Measurements from ENCODE around the gene COL23A1. TPM values are rescaled to one million over a fixed set of nuclear protein-coding genes. Genes with fewer than 3 reads are reported as not detected.

The COL23A1 gene
- polyA plus RNA-seq, 3 donors: 0.11 to 0.21 TPM; not detected in 1

DNA sequence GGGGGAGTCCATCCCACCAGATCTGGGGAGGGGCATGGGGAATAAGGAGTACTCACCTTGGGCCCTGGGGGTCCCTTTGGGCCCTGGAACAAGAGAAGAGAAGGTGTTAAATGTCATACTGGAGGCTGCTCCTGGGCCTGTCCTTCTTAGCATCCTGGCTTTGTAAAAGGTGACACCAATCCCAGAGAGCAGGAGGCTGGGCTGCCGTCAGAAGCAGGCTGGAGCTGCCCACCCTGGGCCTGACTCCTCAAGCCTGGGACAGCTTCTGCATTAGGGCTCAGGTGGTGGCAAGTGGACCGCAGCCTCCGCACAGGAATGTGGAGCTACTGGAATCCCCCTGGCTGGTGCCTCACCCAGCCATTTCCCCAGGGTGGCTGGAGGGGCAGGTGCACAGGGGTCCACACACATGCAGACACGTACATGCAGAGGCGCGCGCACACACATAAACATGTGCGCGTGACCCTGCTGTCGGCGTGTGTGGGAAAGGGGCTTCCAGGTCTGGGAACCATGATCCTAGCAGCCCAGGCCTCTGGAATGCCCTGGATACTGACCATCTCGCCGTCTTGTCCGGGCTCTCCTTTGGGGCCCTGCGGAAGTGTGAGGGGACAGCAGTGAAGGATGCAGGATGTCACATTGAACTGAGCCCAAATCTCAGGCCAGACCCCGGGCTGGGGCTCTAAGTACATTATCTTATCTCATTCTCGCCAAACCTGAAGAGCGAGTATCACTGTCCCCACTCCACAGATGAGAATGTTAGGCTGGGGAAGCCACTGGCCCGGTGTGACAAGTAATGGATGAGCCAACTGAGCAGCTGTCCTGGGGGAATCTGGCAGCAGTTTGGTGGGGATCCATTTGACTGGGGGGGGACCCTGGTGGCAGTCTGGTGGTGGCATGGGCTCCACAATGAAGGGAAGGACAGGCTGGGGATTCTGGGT, 328.3 kb downstream of the COL23A1 start:
- no peak overlapping the region for H3K27ac ChIP-seq (ENCODE audit: low read depth in 1 of 2, low read length in 2 of 2)
- Mint-ChIP-seq H3K36me3 (no peaks in the 10 kb centered on the region), H3K9me3 (peaks cover 0 to 3% (median 0%) of the 10 kb centered on the region in 7 donors), H3K4me1 (no peaks in the 10 kb centered on the region), H3K27me3 (ENCODE audit: low read depth in 3 of 3) (peaks cover 0 to 2% (median 0%) of the 10 kb centered on the region in 3 donors), H3K27ac (no peak overlapping the region), H3K4me3 (no peak overlapping the region)
- H3K4me2 ChIP-seq (replicated peaks; ENCODE audit: extremely low read depth, low read length, poor library complexity, severe bottlenecking): no peak overlapping the region
- no peaks in the 10 kb centered on the region for H3K79me2 ChIP-seq (ENCODE audit: insufficient read depth, low read length)
- TF ChIP-seq, protein P1, sequence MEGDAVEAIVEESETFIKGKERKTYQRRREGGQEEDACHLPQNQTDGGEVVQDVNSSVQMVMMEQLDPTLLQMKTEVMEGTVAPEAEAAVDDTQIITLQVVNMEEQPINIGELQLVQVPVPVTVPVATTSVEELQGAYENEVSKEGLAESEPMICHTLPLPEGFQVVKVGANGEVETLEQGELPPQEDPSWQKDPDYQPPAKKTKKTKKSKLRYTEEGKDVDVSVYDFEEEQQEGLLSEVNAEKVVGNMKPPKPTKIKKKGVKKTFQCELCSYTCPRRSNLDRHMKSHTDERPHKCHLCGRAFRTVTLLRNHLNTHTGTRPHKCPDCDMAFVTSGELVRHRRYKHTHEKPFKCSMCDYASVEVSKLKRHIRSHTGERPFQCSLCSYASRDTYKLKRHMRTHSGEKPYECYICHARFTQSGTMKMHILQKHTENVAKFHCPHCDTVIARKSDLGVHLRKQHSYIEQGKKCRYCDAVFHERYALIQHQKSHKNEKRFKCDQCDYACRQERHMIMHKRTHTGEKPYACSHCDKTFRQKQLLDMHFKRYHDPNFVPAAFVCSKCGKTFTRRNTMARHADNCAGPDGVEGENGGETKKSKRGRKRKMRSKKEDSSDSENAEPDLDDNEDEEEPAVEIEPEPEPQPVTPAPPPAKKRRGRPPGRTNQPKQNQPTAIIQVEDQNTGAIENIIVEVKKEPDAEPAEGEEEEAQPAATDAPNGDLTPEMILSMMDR (IDR thresholded peaks at IDR 0.05): no peak
- no peak overlapping the region for H3K9ac ChIP-seq (ENCODE audit: insufficient read depth, low read length, poor library complexity, severe bottlenecking)
- H3K4me3 ChIP-seq (replicated peaks in 1 of 3; ENCODE audit: low read depth in 2 of 3, low read length in 3 of 3): no peak overlapping the region
- H3K36me3 ChIP-seq (replicated peaks in 1 of 2; ENCODE audit: control insufficient read depth in 1 of 2, insufficient read depth in 2 of 2, low read length in 2 of 2): no peaks in the 10 kb centered on the region
- no peaks in the 10 kb centered on the region for H3K27me3 ChIP-seq (ENCODE audit: control insufficient read depth in 2 of 2, insufficient read depth in 2 of 2, low read length in 2 of 2)
- H3K9me3 ChIP-seq (replicated peaks in 1 of 2; ENCODE audit: control insufficient read depth in 1 of 2, insufficient read depth in 1 of 2, low read length in 2 of 2): no peaks in the 10 kb centered on the region
- DNase-seq: no peak
- WGBS (ENCODE audit: insufficient coverage): 98% methylated on average over 12 of the region's 19 CpGs
- H4K20me1 ChIP-seq (ENCODE audit: insufficient read depth, low read length): no peaks in the 10 kb centered on the region
- intact Hi-C loops (cut with micrococcal nuclease): no loop called here
- no peak overlapping the region for H2AFZ ChIP-seq (ENCODE audit: insufficient read depth, low read depth, low read length, poor library complexity, severe bottlenecking)
- H3K4me1 ChIP-seq (ENCODE audit: control insufficient read depth in 1 of 2, insufficient read depth in 2 of 2, low read length in 2 of 2): no peaks in the 10 kb centered on the region

DNA sequence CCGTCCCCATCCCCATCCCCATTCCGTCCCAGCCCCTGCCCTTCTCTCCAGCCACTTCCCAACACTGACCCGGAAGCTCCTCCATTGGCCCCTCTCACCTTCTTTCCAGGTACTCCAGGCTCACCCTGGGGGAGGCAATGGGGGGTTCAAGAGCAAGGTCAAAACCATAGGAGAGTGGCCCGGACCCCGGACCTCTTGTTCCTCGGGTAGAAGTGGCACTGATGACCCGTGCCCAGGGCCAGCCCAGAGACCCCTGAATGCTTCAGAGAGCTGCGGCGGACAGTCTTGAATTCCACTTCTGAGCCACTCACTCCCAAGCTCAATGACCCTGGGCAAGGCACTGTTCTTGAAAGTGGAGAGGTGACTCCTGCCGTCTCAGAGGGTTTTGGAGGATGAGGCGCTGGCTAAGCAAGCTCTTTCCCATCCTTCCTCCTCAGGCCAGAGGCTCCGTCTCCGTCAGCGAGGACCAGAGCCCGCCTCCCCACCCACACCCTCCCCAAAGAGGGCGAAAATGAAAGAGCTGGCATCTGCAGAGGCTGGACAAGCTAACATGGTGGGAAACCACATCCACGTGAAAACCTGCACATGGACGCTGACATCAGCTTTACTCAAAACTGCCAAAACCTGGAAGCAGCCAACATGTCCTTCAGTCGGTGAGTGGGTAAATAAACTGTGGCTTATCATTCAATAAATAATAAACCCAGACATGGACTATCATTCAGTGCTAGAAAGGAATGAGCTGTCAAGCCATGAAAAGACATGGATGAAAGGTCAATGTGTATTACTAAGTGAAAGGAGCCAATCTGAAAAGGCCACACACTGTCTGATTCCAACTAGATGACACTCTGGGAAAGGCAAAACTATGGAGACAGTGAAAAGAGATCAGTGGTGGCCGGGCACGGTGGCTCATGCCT, 330.3 kb downstream of the COL23A1 start:
- Histone ChIP-seq H3K36me3 (replicated peaks in 1 of 2; ENCODE audit: control insufficient read depth in 1 of 2, insufficient read depth in 2 of 2, low read length in 2 of 2) (no peaks in the 10 kb centered on the region), H4K20me1 (ENCODE audit: insufficient read depth, low read length) (no peaks in the 10 kb centered on the region), H3K9me3 (replicated peaks in 1 of 2; ENCODE audit: control insufficient read depth in 1 of 2, insufficient read depth in 1 of 2, low read length in 2 of 2) (no peaks in the 10 kb centered on the region), H3K4me1 (ENCODE audit: control insufficient read depth in 1 of 2, insufficient read depth in 2 of 2, low read length in 2 of 2) (no peaks in the 10 kb centered on the region), H3K27me3 (ENCODE audit: control insufficient read depth in 2 of 2, insufficient read depth in 2 of 2, low read length in 2 of 2) (no peaks in the 10 kb centered on the region), H3K9ac (ENCODE audit: insufficient read depth, low read length, poor library complexity, severe bottlenecking) (no peak overlapping the region), H3K27ac (ENCODE audit: low read depth in 1 of 2, low read length in 2 of 2) (no peak overlapping the region), H3K79me2 (ENCODE audit: insufficient read depth, low read length) (no peaks in the 10 kb centered on the region), H3K4me3 (replicated peaks in 1 of 3; ENCODE audit: low read depth in 2 of 3, low read length in 3 of 3) (no peak overlapping the region), H3K4me2 (replicated peaks; ENCODE audit: extremely low read depth, low read length, poor library complexity, severe bottlenecking) (no peak overlapping the region), H2AFZ (ENCODE audit: insufficient read depth, low read depth, low read length, poor library complexity, severe bottlenecking) (no peak overlapping the region)
- Mint-ChIP-seq H3K36me3 (no peaks in the 10 kb centered on the region), H3K4me1 (no peaks in the 10 kb centered on the region), H3K27ac (no peak overlapping the region), H3K4me3 (no peak overlapping the region), H3K9me3 (peaks cover 0 to 3% (median 0%) of the 10 kb centered on the region in 7 donors), H3K27me3 (ENCODE audit: low read depth in 3 of 3) (peaks cover 0 to 2% (median 0%) of the 10 kb centered on the region in 3 donors)
- no peak for DNase-seq
- TF ChIP-seq, protein P1 (IDR thresholded peaks at IDR 0.05): no peak
- 95% methylated on average over 3 of the region's 21 CpGs for WGBS (ENCODE audit: insufficient coverage)
- intact Hi-C loops (cut with micrococcal nuclease): no loop called here
